ENCODE data around the gene HCRTR1. TPM values are rescaled to one million over a fixed set of nuclear protein-coding genes. Genes with fewer than 3 reads are reported as not detected.

HCRTR1 gene
- total and polyA plus RNA-seq, 11 donors = 0.21 to 0.82 (median 0.30) TPM; not detected in 4

GRCh38 chr1:31650161-31651088, 32.9 kb downstream of the HCRTR1 start:
- H3K9me3 ChIP-seq = no peaks in the 10 kb centered on the region
- no peak overlapping the region for H3K4me3 ChIP-seq
- peaks cover 0 to 54% (median 34%) of the 10 kb centered on the region in 12 donors for H3K4me1 ChIP-seq
- no peak for ATAC-seq
- no peaks in the 10 kb centered on the region for H3K27me3 ChIP-seq
- peak overlapping the region in 9 of 12 donors; percentile 12 to 78 (median 25) for H3K27ac ChIP-seq
- no peak for TF ChIP-seq POLR2A (IDR thresholded peaks at IDR 0.05)
- TF ChIP-seq CTCF (IDR thresholded peaks at IDR 0.05) = no peak
- WGBS, 4 donors = 63 to 69% (median 66%) methylated on average over 9 of the region's 9 CpGs
- no peak for DNase-seq
- intact Hi-C loops (cut with DNase I) = no loop called here
- H3K36me3 ChIP-seq = peaks cover 0 to 25% (median 4%) of the 10 kb centered on the region in 9 donors

- WGBS, 4 donors = 29 to 48% (median 31%) methylated on average over 1 of the region's 1 CpG
- peak overlapping the region in 7 of 12 donors; percentile 3 to 78 (median 24) for H3K27ac ChIP-seq
- ATAC-seq (no peak), DNase-seq (no peak)
- no peaks in the 10 kb centered on the region for H3K9me3 ChIP-seq
- H3K4me1 ChIP-seq = peaks cover 0 to 48% (median 30%) of the 10 kb centered on the region in 12 donors
- H3K27me3 ChIP-seq = no peaks in the 10 kb centered on the region
- no peak overlapping the region for H3K4me3 ChIP-seq
- intact Hi-C loops (cut with DNase I) = no loop called here
- peaks cover 0 to 31% (median 4%) of the 10 kb centered on the region in 9 donors for H3K36me3 ChIP-seq
- no peak for TF ChIP-seq CTCF (IDR thresholded peaks at IDR 0.05)
- no peak for TF ChIP-seq POLR2A (IDR thresholded peaks at IDR 0.05)
Observed at GRCh38 chr1:31651089-31651420, 33.6 kb downstream of the HCRTR1 start.

GRCh38 chr1:31651766-31652165, 34.3 kb downstream of the HCRTR1 start:
- no peak overlapping the region for H3K4me3 ChIP-seq
- ATAC-seq (no peak), DNase-seq (no peak)
- H3K27ac ChIP-seq = peak overlapping the region in 1 of 12 donors; percentile 78
- WGBS, 4 donors = 68 to 79% (median 75%) methylated on average over 6 of the region's 6 CpGs
- H3K36me3 ChIP-seq = peaks cover 0 to 38% (median 4%) of the 10 kb centered on the region in 9 donors
- TF ChIP-seq CTCF (IDR thresholded peaks at IDR 0.05) (no peak), POLR2A (IDR thresholded peaks at IDR 0.05) (no peak)
- intact Hi-C loops (cut with DNase I) = no loop called here
- peaks cover 0 to 45% (median 29%) of the 10 kb centered on the region in 12 donors for H3K4me1 ChIP-seq
- no peaks in the 10 kb centered on the region for H3K9me3 ChIP-seq
- no peaks in the 10 kb centered on the region for H3K27me3 ChIP-seq

GRCh38 chr1:31652891-31653499, 35.5 kb downstream of the HCRTR1 start:
- H3K4me3 ChIP-seq = no peak overlapping the region
- peaks cover 0 to 48% (median 4%) of the 10 kb centered on the region in 9 donors for H3K36me3 ChIP-seq
- ATAC-seq (no peak), DNase-seq (no peak)
- intact Hi-C loops (cut with DNase I) = no loop called here
- H3K27me3 ChIP-seq = no peaks in the 10 kb centered on the region
- H3K9me3 ChIP-seq = no peaks in the 10 kb centered on the region
- TF ChIP-seq POLR2A (IDR thresholded peaks at IDR 0.05) (no peak), CTCF (IDR thresholded peaks at IDR 0.05) (no peak)
- H3K4me1 ChIP-seq = peaks cover 0 to 33% (median 21%) of the 10 kb centered on the region in 12 donors
- no peak overlapping the region for H3K27ac ChIP-seq
- WGBS, 4 donors = 82 to 86% (median 84%) methylated on average over 4 of the region's 4 CpGs

Measured in heart left ventricle (tissue), 16 donors.